Esophagus muscularis mucosa (tissue), 2 donors: Measurements from ENCODE around the gene RNFT2.

ENCODE experiments used
- POLR2A ChIP-seq: fragments of 450-650 bp; IDR thresholded peaks from one replicate; pipeline ENCODE4 v1.6.1; 2017; ENCODE audit warnings: antibody characterized with exemption, moderate library complexity, mild to moderate bottlenecking, low read depth
- POLR2AphosphoS5 ChIP-seq, 2 donors: sonication (generic); formaldehyde crosslinking; IDR thresholded peaks; one replicate each; pipeline ENCODE4 v1.6.1; 2017; ENCODE audit warnings: antibody characterized with exemption in 2 of 2

DNA sequence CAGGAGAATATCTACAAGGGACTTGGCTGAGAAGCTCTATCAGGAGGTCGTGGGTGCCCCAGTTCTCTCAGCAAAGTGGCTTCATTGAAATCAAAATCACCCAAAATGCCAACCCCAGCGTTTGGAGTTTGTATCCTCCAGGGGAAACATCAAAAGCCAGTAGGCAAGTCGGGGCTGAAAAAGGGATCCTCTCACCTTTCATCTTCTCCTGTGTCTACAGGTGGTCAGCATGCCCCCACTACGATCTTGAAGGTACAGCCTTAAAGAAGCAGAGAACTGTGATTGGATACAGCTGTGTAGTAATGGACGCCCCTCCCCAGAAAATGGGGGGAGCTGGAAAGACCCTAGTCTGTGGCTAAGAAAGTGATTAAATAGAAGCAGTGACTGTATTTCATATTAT is 121.0 kb downstream of the RNFT2 start:
- TF ChIP-seq POLR2AphosphoS5 (IDR thresholded peaks at IDR 0.05): no peak
- no peak for TF ChIP-seq POLR2A
